ENCODE results near the gene INPP5A.
"Not testable (repeated sequence)": the region's sequence is repeated elsewhere in the genome, so short reads cannot be mapped to it uniquely, and the experiment has no call there.

INPP5A gene

DNA sequence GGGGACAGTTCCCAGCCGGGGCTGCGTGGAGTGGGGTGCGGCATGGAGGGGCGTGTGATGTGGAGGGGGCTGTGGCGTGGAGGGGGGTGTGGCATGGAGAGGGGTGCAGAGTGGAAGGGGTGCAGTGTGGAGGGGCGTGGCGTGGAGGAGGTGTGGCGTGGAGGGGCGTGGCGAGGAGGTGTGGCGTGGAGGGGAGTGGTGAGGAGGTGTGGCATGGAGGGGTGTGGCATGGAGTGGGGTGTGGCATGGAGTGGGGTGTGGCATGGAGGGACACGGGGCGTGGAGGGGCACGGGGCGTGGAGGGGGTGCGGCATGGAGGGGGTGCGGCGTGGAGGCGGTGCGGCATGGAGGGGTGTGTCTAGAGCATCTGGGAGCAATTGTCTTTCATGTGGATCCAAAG, 214.8 kb downstream of the INPP5A start:
- intact Hi-C loops (cut with DNase I), result no loop called here
- no peak for DNase-seq

DNA sequence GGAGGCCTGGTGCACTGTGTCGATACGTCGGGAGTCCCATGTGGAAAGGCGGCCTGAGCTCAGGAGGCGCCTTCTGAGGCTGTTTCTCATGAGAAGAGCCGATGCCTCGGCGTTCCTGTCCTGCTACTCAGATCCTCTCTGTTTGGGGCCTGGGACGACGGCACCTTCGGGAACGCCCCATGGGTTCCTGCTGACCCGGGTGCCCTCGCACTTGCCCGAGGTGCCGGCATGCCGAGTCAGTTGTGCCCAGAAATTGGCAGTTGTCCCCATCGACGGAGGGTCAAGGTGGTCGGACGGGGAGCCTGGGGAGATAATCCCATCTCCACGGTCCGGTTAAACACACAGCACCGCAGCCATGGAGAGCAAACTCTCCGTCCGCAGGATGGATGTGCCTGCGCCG, 215.4 kb downstream of the INPP5A start:
- DNase-seq, result no peak
- intact Hi-C loops (cut with DNase I), result no loop called here

DNA sequence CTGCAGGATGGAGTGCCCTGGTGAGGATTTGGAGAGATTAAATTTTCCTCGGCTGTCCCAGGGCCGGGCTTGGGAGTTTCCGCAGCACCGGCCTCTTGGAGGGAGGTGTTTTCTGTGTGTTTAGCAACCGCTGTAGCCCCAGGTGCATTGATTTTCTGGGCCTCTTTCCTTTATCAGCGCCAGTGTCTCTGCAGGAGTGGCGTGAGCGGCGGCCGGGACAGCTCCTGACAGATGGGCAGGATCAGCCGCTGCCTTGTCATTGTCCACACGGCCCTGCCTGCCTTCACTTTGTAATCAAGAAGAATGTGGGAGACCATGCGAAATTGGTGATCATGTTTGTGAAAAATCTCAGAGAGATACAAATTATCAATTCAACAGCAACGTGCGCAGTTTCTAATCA, 216.0 kb downstream of the INPP5A start:
- DNase-seq, result no peak
- intact Hi-C loops (cut with DNase I), result no loop called here

DNA sequence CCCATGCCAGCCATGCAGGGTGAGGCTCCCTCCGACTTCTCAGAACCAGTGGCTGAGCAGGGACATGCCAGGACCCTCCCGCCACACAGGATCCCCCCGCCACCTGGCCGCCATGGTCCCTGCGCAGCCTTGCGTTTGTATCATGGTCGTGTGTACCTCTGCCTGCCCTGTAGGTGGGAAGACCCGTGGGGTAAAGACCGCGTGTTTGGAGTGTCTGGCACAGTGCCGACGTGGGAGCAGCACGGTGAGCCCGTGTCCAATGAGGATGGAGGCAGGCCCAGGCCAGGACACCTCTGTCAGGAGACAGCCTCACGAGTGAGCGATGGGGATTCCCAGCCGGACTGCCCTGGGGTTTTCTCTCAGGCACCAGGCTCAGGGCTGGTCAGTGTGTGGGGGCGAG, 216.5 kb downstream of the INPP5A start:
- no peak for DNase-seq
- intact Hi-C loops (cut with DNase I), result no loop called here

DNA sequence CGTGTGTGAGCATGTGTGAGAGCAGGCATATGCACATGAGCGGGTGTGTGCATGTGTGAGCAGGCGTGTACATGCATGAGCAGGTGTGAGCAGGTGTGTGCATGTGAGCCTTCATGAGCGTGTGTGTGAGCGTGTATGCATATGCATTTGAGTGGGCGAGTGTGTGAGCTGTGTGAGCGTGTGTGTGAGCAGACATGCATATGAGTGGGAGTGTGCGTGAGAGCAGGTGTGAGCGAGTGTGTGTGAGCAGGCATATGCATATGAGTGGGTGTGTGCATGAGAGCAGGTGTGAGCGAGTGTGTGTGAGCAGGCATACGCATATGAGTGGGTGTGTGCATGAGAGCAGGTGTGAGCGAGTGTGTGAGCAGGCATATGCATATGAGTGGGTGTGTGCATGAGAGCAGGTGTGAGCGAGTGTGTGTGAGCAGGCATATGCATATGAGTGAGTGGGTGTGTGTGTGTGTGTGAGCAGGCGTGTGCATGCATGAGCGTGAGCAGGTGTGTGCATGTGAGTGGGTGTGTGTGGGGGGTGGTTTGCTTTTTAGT, 217.7 kb downstream of the INPP5A start:
- intact Hi-C loops (cut with DNase I), result no loop called here
- no peak for DNase-seq

DNA sequence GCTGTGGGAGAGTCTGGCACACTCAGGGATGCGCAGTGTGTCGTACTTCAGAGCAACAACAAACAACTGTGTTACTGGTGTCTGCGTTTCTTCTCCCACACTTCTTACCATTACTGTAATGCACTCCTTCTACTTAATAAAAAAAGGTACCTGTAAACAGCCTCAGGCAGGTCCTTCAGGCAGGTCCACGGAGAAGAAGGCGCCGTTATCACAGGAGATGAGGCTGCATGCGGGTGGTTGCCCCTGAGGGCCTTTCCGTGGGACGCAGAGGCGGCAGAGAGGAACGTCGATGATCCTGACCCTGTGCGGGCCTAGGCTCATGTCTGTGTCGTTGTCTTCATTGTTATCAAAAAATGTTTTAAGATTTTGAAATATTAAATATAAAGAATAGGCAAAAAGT, 219.0 kb downstream of the INPP5A start:
- intact Hi-C loops (cut with DNase I), result no loop called here
- no peak for DNase-seq

DNA sequence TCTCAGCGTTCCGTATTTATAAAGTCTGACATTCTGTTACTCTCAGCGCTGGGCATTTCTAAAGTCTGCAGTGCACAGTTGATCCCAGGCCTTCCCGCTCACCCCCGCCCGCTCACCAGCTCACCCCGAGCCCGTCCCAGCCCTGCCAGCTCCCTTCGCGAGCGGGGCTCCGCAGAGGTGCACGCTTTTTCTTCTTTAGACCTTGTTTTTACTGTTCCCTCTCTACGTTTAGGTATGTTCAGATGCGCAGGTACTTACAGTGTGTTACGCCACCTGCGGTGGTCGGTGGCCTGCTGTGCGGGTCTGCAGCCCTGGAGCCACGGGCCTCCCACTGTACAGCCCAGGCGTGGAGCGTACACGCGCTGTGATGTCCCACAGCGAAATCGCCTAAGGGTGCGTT, 219.6 kb downstream of the INPP5A start:
- DNase-seq, result no peak
- intact Hi-C loops (cut with DNase I), result no loop called here

DNA sequence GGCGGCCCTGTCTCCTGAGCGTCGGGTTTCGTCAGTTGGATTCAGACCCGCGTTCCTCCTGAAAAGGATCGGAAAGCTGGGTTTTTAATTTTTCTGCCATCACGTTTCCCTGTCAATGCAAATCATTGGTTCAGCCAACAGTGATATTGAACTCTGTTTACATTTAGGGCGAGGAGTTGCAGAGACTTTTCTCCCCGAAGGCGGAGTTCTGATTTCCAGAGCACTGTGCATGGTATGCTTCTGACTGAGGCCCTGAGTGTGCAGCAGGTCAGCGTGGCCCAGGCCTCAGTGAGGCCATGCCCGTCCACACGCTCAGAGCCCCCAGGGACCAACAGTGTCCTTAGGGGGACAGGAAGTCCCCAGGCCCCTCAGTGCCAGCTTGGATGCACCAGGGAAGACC, 221.3 kb downstream of the INPP5A start:
- intact Hi-C loops (cut with DNase I), result no loop called here
- DNase-seq, result no peak

DNA sequence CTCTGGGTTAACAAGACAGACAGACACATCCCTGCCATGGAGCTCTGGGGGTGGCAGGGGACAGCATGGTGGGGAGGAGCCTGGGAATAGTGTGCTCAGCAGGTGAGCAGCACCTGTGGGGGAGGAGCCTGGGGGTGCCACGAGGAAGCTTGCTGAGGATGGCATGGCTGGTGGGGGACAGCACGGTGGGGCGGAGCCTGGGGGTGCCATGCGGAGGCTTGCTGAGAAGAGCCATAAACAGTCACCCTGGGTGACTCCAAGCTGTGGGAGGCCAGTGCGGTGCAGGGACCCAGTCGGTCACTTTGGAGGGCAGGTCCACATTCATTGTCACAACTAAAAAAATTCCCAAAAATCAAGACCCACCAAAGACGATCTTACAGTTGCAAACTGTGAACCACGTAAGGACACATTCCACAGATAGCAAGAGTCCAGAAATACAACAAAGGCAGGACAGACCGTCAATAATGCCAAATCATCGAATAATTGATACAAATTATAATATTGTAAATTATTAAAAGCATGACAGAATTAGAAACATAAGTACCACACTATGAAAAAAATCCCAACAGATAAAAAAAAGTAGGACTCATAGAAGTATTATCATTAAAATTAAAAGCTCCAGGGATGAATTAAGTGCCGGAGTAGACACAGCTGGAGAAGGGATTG, 223.9 kb downstream of the INPP5A start:
- intact Hi-C loops (cut with DNase I), result no loop called here
- DNase-seq, result no peak

DNA sequence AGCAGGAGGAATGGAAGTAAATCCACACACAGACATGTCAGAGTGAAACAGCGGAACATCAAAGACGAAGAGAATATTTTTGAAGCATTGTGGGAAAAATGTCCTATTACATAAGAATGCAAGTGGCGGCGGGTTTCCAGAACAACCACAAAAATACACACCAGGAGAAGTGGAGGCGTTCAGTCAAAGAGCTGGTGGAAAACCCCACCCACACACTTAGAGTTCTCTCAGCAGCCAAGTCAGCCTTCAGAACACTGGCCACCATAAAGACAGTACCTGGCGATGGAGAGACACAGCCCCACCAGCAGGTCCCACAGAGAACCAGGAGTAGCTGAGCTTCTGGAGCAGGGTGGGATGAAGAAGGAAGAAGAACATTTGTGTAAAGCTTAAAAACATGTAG, 224.7 kb downstream of the INPP5A start:
- intact Hi-C loops (cut with DNase I), result no loop called here
- DNase-seq, result peak in 2 of 10 donors; percentile 26 to 69

DNA sequence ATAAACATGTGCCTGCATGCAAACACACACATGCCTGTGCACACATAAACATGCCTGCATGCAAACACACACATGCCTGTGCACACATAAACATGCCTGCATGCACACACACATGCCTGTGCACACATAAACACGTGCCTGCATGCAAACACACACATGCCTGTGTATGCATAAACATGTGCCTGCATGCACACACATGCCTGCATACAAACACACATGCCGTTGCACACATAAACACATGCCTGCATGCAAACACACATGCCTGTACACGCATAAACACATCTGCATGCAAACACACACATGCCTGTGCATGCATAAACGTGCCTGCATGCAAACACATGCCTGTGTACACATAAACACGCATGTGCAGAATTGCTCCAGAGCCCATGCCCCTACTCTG, 226.0 kb downstream of the INPP5A start:
- intact Hi-C loops (cut with DNase I), result no loop called here

DNA sequence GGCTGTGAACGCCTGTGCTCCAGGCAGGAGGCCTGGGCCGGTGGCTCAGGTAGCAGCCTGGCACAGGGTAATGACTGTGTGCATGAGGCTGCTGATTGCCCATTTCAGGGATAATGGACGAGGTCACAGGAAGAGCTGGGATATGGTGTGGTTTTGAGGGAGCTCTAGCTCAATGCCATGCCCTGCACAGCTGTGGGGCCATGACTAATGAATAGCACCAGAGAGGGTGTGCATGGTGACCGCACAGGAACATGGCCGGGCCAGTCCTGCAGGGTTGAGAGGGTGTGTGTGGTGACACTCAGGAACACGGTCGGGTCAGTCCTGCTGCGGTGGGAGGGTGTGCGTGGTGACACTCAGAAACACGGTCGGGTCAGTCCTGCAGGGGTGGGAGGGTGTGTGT, 226.5 kb downstream of the INPP5A start:
- intact Hi-C loops (cut with DNase I), result no loop called here

More for the DNA sequence above, 226.0 kb downstream of the INPP5A start:
- no peak for DNase-seq

DNA sequence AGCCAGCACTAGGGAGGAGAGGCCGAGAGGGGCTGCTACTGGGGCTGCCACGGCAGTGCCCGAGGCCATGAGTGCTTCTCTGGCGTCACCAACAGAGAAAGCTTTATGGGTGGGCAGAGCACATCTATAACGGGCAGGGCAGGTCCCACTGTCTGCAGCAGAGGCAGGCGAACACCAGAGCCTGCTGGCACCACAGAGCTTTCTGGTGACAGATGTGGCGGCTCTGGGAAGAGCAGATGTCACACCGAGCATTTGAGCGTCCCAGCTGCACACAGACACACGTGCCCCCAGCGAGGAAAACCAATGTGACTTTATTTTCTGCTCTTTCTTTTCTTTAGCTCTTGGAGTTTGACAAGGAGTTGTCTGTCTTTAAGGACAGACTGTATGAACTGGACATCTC, 227.8 kb downstream of the INPP5A start:
- intact Hi-C loops (cut with DNase I), result no loop called here
- DNase-seq, result peak in 5 of 10 donors; percentile 49 to 95 (median 54)

More for the DNA sequence above, 226.5 kb downstream of the INPP5A start:
- no peak for DNase-seq

DNA sequence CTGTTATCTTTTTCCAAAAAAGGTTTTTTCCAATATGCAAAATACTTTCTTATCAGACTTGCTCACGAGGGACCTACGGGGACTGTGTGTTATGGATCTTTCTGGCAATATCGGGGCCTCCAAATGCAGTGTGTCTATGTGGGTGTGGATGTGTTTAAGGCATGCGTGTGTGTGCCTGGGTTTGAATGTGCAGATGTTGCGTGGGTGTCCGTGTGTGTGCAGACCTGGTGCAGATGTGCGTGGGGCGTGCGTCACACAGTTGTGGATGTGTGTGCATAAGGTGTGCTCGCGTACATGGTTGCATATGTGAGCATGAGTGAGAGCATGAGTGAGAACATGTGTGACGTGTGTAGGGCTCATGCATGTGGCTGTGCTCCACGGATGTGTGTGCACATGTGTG, 228.7 kb downstream of the INPP5A start:
- DNase-seq, result no peak
- intact Hi-C loops (cut with DNase I), result no loop called here

DNA sequence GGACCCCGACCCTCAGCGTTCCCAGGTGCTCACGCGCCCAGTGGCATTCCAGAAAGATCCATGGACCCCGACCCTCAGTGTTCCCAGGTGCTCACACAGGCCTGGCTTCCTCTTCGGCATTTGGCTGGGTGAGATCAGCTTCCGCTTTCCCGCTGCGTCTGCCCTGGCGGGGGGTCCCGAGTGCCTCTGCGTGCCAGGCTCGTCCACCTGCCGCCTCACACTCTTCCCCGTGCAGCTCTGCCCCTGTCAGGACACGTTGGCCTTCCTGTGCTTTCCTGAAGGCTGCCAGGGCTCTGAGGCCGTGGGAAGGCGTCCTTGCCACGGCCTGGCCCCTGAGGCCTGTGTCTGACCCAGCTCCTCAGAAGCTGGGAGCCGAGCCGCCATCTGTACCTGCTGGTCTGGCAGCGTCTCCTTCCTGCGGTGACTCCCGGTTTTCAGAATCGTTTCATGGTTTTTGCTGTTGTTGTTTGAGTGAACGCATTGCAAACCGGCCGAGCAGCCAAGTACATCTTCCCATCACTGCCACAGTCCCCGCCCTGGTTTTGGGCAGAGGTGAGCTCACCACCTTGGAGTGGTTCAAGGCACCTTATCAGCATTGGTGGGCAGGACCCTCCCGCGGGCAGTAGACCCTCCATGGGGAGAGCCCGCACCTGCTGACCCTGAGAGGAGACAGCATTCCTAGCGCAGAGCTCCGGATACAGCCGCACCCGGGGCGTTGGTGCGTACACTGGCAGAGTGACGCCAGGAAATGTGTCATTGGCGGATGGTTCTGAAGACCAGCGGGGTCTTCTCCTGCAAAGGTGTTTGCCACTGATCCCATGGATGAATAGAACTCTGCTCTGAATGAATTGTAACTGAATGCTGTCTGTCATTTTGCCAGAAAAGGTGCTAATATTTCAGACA, 231.0 kb downstream of the INPP5A start:
- no peak for DNase-seq
- intact Hi-C loops (cut with DNase I), result no loop called here

DNA sequence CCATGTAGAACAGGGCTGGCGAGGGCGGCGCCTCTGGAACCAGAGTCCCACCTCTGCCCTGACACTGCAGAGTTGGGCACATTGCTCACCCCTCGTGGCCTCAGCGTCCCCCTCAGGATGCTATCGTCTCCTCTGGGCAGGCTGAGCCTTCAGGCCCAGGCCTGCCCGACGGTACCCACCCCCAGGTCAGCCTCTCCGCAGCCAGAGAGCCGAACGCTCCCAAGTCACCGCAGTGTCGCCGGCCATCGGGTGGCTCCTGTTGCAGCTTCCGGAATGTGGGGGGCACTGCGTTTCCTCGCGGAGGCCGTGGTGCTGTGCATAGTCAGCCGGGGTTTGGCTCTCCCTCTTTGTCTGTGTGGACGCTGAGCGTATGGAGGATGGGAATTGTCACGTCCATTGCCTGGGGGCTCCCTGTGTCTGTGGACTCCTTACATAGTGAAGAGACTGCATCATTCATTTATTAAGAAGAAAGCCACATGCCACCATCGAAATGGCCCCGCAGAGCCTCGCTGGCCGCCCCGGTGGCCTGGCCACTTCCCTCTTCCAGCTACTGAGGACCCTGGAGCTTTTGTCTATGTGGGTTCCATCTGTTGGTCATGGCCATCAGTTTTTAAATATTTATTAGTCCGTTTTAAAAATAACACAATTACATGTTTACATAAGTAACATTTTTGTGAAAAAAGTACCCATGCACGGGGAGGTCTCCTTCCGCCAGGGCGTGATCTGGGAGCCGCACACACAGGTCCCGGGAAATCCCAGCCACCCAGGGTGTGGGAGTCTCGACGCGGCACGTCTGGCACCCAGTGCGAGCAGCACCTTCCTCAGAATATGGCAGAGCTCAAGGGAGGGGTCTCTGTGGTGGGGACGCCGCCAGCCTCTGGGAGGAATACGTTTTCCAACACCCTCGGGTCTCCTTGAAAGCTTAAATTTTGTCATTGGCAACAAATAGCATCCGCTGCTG, 232.8 kb downstream of the INPP5A start:
- intact Hi-C loops (cut with DNase I), result no loop called here
- no peak for DNase-seq

DNA sequence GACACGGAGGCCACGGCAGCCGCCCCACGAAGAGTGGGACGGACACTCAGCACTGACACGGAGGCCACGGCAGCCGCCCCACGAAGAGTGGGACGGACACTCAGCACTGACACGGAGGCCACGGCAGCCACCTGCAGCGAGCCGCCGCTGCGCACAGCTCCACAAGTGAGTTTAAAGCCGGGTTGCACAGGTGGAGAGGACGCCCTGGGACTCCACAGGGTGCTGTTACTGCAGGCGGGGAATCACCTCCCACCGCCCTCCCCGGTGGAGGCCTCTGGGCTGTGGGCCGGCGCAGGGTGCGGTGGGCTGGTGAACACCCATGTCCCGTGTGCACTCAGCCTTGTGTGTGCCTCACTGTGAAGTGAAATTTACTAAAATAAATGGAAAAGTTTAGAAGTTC, 235.2 kb downstream of the INPP5A start:
- DNase-seq; intact Hi-C loops (cut with DNase I): not testable (repeated sequence)

DNA sequence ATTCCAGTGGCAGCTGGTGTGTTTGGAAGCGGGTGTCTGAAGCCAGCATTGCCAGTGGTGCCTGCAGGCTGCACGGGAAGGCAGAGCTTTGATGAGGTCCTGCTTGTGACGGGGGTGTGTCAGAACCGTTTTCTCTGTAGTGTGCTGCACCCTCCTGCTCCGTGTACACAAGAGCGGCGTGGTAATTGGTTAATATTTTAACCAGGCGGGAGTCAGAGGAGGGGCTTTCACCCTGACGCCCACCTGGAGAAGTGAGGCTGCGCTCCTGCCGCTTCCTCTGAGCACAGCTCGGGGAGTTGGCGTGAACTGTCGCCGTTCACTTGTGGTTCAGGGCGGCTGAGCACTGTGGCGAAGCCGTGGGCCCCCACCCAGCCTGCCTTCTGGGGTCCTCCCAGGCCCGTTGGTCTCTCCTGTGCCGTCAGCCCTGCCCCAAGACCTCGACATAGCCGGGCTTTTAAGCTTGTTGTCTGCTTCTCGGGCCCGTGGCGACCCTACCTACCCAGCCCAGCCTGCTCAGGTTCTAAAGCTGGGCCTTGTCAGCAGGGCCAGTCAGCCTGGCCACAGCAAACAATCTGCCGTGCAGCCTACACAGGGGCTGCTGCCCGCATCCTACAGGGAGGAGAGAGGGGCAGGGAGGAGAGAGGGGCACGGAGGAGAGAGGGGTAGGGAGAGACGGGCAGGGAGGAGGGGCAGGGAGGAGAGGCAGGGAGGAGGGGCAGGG, 236.8 kb downstream of the INPP5A start:
- intact Hi-C loops (cut with DNase I), result loop anchor here (2.0 kb wide), 1 partner anchor 36 kb away; no protein-coding TSS in a partner anchor
- DNase-seq, result peak in 1 of 10 donors; percentile 26
